ENCODE measurements around the gene ZC3HAV1.

DNA sequence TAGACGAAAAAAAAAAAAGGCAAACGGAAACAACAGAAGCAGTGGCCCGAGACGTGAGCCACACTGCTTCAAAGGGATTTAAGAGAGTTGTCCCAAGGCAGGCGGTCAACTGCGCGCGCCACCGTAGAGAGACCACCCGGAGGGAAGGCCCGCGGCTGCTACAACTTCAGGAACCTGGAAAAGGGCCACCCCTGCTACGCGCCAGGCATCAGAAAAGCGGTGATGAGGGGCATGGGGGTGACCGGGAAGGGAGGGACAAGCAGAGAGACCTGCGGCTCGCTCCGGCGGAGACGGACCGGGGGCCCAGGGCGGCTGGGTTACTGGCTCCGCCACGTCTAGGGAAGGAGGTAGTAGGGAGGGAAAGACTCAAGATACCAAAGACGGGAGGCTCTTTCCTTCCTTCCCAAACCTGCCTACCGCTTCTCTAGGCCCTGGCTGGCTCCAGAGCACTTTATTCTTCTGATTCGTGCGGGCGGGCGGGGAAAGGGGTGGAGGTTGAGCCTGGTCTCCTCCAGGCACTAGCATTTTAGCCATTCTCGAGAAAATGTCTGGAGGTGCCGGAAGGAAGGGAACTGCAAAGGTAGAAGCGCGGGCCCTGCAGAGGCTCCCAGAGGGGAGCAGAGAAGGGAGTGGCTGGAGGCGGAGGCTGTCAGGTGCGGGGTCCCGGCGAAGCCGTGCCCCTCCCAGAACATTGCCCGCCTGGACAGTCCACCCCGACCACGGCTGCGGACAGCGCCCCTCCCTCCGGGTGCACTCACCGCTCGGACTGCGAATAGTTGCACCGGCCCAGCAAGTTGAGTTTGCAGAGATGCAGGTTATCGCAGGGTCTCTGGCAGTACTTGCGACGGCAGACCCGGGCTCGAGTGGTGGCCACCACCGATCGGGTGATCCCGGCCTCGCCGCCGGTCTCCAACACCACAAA, 993 bp downstream of the ZC3HAV1 start:
- no peak for TF ChIP-seq CTCF (IDR thresholded peaks at IDR 0.05 in 4 of 5, conservative IDR thresholded peaks at IDR 0.05 in 1 of 5)
- TF ChIP-seq POLR2A (IDR thresholded peaks at IDR 0.05) = no peak

Measured in gastrocnemius medialis (tissue), 4 donors.